RCC 7860 (cell line): Measurements from ENCODE around the gene CHCT1.
"Not testable (repeated sequence)": the region's sequence is repeated elsewhere in the genome, so short reads cannot be mapped to it uniquely, and the experiment has no call there.

Experiments used
- DNase-seq: peaks from one replicate; pipeline ENCODE4 v3.0.0-alpha.2; 2015; ENCODE audit warnings: low spot score
- FAIRE-seq: peaks from 2 replicates; lab custom pipeline; 2012; peaks lifted over from hg19 to GRCh38; lab: Jason Lieb, UNC

CHCT1 gene

GRCh38 chr17:60422162-60422665, at the start of gene CHCT1:
TSS of gene CHCT1 (plus strand) at chr17:60422489. CDS start at chr17:60422593, 104 bp downstream.
- DNase-seq (no peak), FAIRE-seq (no peak)

- DNase-seq, result peak; percentile 70
- FAIRE-seq, result peak; percentile 70
Observed at GRCh38 chr17:60372790-60373483, 49.4 kb upstream of the CHCT1 start.

- not testable (repeated sequence) for FAIRE-seq, DNase-seq
Observed at GRCh38 chr17:60378187-60378586, 44.1 kb upstream of the CHCT1 start.

GRCh38 chr17:60379461-60379860, 42.8 kb upstream of the CHCT1 start:
- not testable (repeated sequence) for DNase-seq, FAIRE-seq

- no peak for DNase-seq
- no peak for FAIRE-seq
Observed at GRCh38 chr17:60381958-60382357, 40.3 kb upstream of the CHCT1 start.

- no peak for FAIRE-seq
- no peak for DNase-seq
Observed at GRCh38 chr17:60383379-60383778, 38.9 kb upstream of the CHCT1 start.

- FAIRE-seq, DNase-seq: not testable (repeated sequence)
Observed at GRCh38 chr17:60384921-60385320, 37.4 kb upstream of the CHCT1 start.

- FAIRE-seq (no peak), DNase-seq (no peak)
Observed at GRCh38 chr17:60386147-60387058, 35.9 kb upstream of the CHCT1 start.

- no peak for DNase-seq
- no peak for FAIRE-seq
Observed at GRCh38 chr17:60387666-60388065, 34.6 kb upstream of the CHCT1 start.

- FAIRE-seq (no peak), DNase-seq (no peak)
Observed at GRCh38 chr17:60388742-60389141, 33.5 kb upstream of the CHCT1 start.

- DNase-seq, result peak; percentile 27
- FAIRE-seq, result no peak
Observed at GRCh38 chr17:60390186-60390585, 32.1 kb upstream of the CHCT1 start.

GRCh38 chr17:60390925-60391470, 31.3 kb upstream of the CHCT1 start:
- DNase-seq, result no peak
- FAIRE-seq, result no peak

GRCh38 chr17:60391471-60392041, 30.7 kb upstream of the CHCT1 start:
- FAIRE-seq (no peak), DNase-seq (no peak)

GRCh38 chr17:60392042-60392844, 30.0 kb upstream of the CHCT1 start, which contains the start of gene USP32:
TSS of gene USP32 (minus strand) at chr17:60392133. CDS start at chr17:60391939, 194 bp downstream.
- FAIRE-seq (peak; percentile 16), DNase-seq (peak; percentile 94)

- no peak for FAIRE-seq
- DNase-seq, result peak; percentile 61
Observed at GRCh38 chr17:60392845-60393702, 29.2 kb upstream of the CHCT1 start.

- no peak for DNase-seq
- no peak for FAIRE-seq
Observed at GRCh38 chr17:60393840-60394723, 28.2 kb upstream of the CHCT1 start.

GRCh38 chr17:60395508-60396065, 26.7 kb upstream of the CHCT1 start:
- DNase-seq (no peak), FAIRE-seq (no peak)

GRCh38 chr17:60396412-60396811, 25.9 kb upstream of the CHCT1 start:
- FAIRE-seq (no peak), DNase-seq (no peak)
